ENCODE results near the gene POLR3B.

Gene POLR3B

GRCh38 chr12:106315523-106315922 is 42.0 kb upstream of the POLR3B start:
- DNase-seq (ENCODE audit: low read depth): no peak
- TF ChIP-seq CTCF (conservative IDR thresholded peaks at IDR 0.05; ENCODE audit: low read depth, low read length): no peak
- no peak overlapping the region for H3K4me3 ChIP-seq (ENCODE audit: low read depth, low read length)

- no peak for TF ChIP-seq CTCF (conservative IDR thresholded peaks at IDR 0.05; ENCODE audit: low read depth, low read length)
- H3K4me3 ChIP-seq (ENCODE audit: low read depth, low read length): no peak overlapping the region
- DNase-seq (ENCODE audit: low read depth): no peak
These were observed 40.0 kb upstream of the POLR3B start for GRCh38 chr12:106317406-106318082.

GRCh38 chr12:106321139-106321850 is 36.3 kb upstream of the POLR3B start:
- H3K4me3 ChIP-seq (ENCODE audit: low read depth, low read length): no peak overlapping the region
- no peak for TF ChIP-seq CTCF (conservative IDR thresholded peaks at IDR 0.05; ENCODE audit: low read depth, low read length)
- no peak for DNase-seq (ENCODE audit: low read depth)

GRCh38 chr12:106323537-106323936 is 34.0 kb upstream of the POLR3B start:
- no peak for DNase-seq (ENCODE audit: low read depth)
- H3K4me3 ChIP-seq (ENCODE audit: low read depth, low read length): no peak overlapping the region
- no peak for TF ChIP-seq CTCF (conservative IDR thresholded peaks at IDR 0.05; ENCODE audit: low read depth, low read length)

- H3K4me3 ChIP-seq (ENCODE audit: low read depth, low read length): no peak overlapping the region
- DNase-seq (ENCODE audit: low read depth): no peak
- TF ChIP-seq CTCF (conservative IDR thresholded peaks at IDR 0.05; ENCODE audit: low read depth, low read length): no peak
These were observed 30.2 kb upstream of the POLR3B start for GRCh38 chr12:106327309-106327869.

GRCh38 chr12:106328735-106329134 is 28.8 kb upstream of the POLR3B start:
- H3K4me3 ChIP-seq (ENCODE audit: low read depth, low read length): no peak overlapping the region
- TF ChIP-seq CTCF (conservative IDR thresholded peaks at IDR 0.05; ENCODE audit: low read depth, low read length): no peak
- no peak for DNase-seq (ENCODE audit: low read depth)
